ENCODE measurements around the gene OR2A7.
"Not testable (repeated sequence)": the region's sequence is repeated elsewhere in the genome, so short reads cannot be mapped to it uniquely, and the experiment has no call there.

OR2A7 gene

DNA sequence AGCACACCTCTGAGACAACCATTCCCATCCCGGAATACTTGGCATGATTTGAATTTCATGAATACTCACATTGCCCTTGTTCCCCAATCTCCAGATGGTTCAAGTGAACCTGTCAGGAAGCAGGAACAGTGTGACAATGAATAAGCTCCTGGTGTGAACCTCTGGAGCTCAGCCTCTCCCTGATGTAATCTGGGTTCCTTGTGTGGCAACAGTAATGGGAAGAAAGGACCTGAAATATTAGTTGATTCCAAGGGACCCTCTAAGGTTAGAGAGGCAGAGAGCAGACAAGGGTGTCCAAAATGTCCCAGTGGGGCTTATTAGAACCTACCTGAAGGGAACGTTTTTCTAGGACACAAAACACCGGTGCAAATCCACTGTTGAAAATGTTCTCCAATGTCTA, 8.5 kb downstream of the OR2A7 start:
- H3K9ac ChIP-seq (ENCODE audit: low read length) = no peak overlapping the region
- no peak for TF ChIP-seq EZH2phosphoT487 (IDR thresholded peaks at IDR 0.05; ENCODE audit: low read depth)
- TF ChIP-seq, protein P1, sequence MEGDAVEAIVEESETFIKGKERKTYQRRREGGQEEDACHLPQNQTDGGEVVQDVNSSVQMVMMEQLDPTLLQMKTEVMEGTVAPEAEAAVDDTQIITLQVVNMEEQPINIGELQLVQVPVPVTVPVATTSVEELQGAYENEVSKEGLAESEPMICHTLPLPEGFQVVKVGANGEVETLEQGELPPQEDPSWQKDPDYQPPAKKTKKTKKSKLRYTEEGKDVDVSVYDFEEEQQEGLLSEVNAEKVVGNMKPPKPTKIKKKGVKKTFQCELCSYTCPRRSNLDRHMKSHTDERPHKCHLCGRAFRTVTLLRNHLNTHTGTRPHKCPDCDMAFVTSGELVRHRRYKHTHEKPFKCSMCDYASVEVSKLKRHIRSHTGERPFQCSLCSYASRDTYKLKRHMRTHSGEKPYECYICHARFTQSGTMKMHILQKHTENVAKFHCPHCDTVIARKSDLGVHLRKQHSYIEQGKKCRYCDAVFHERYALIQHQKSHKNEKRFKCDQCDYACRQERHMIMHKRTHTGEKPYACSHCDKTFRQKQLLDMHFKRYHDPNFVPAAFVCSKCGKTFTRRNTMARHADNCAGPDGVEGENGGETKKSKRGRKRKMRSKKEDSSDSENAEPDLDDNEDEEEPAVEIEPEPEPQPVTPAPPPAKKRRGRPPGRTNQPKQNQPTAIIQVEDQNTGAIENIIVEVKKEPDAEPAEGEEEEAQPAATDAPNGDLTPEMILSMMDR (IDR thresholded peaks at IDR 0.05; ENCODE audit: low read depth, low read length) = no peak
- 0 out of 2 replicates have a peak, but pooled peaks cover 4% of the 10 kb centered on the region for H3K27me3 ChIP-seq (ENCODE audit: low read depth, low read length)
- no peaks in the 10 kb centered on the region for H3K9me3 ChIP-seq (ENCODE audit: insufficient read depth, low read length)
- no peaks in the 10 kb centered on the region for H3K36me3 ChIP-seq (replicated peaks; ENCODE audit: low read depth, low read length)
- H3K27ac ChIP-seq (ENCODE audit: low read length) = no peak overlapping the region
- no peaks in the 10 kb centered on the region for H4K20me1 ChIP-seq (ENCODE audit: insufficient read depth, low read length)
- no peak overlapping the region for H3K4me2 ChIP-seq (ENCODE audit: low read length)
- H3K4me1 ChIP-seq (ENCODE audit: low read length) = no peaks in the 10 kb centered on the region
- no peak overlapping the region for H2AFZ ChIP-seq (ENCODE audit: low read depth, low read length)
- no peaks in the 10 kb centered on the region for H3K79me2 ChIP-seq (ENCODE audit: low read length)
- no peak overlapping the region for H3K4me3 ChIP-seq (ENCODE audit: low read length)

DNA sequence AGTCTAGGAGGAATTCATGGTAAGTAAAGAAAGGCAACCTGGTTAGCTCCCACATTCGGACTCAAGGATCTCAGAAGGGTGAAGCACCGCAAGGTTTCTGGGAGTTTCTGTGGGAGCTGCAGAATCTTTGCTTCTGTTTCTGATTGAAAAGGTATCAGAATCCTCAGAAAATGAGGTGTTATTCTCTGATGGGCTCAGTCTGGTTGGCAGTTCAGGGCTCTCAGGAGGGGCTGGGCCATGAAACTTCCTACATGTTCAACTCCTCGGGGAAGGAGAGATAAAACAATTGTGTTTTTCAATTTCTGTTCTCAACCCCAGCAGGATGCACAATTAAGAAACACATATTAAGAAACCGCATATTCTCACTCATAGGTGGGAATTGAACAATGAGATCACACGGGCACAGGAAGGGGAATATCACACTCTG, 9.1 kb downstream of the OR2A7 start:
- H2AFZ ChIP-seq (ENCODE audit: low read depth, low read length) = no peak overlapping the region
- H3K4me3 ChIP-seq (ENCODE audit: low read length) = no peak overlapping the region
- no peak overlapping the region for H3K9ac ChIP-seq (ENCODE audit: low read length)
- H3K27ac ChIP-seq (ENCODE audit: low read length) = no peak overlapping the region
- H3K4me2 ChIP-seq (ENCODE audit: low read length) = no peak overlapping the region
- no peaks in the 10 kb centered on the region for H4K20me1 ChIP-seq (ENCODE audit: insufficient read depth, low read length)
- H3K36me3 ChIP-seq (replicated peaks; ENCODE audit: low read depth, low read length) = no peaks in the 10 kb centered on the region
- no peaks in the 10 kb centered on the region for H3K9me3 ChIP-seq (ENCODE audit: insufficient read depth, low read length)
- H3K27me3 ChIP-seq (ENCODE audit: low read depth, low read length) = 0 out of 2 replicates have a peak, but pooled peaks cover 4% of the 10 kb centered on the region
- H3K79me2 ChIP-seq (ENCODE audit: low read length) = no peaks in the 10 kb centered on the region
- no peak for TF ChIP-seq EZH2phosphoT487 (IDR thresholded peaks at IDR 0.05; ENCODE audit: low read depth)
- TF ChIP-seq, protein P1 (IDR thresholded peaks at IDR 0.05; ENCODE audit: low read depth, low read length) = no peak
- H3K4me1 ChIP-seq (ENCODE audit: low read length) = no peaks in the 10 kb centered on the region

DNA sequence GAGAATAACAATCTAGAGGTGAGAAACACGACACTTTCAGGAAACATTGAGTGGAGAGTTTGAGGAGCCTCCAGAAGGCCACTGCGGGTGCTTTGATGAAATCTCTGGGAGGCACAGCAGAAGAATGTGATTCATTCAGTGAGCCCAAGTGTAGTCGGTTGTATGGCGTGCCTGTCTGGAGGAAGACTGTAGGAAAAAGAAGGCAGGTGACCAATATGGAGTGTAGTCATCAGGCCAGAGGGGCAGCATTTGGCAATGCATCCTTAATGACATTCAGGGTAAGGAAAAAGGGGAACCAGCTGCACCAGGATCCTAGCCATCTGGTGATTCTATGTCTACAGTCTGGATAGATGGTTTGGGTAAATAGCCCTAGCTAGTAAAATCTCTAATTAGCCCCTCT, 12.3 kb downstream of the OR2A7 start:
- not testable (repeated sequence) for H4K20me1 ChIP-seq (ENCODE audit: insufficient read depth, low read length); H3K4me3 ChIP-seq (ENCODE audit: low read length); H3K9me3 ChIP-seq (ENCODE audit: insufficient read depth, low read length); H3K4me2 ChIP-seq (ENCODE audit: low read length); H3K79me2 ChIP-seq (ENCODE audit: low read length); H3K36me3 ChIP-seq (replicated peaks; ENCODE audit: low read depth, low read length); H3K4me1 ChIP-seq (ENCODE audit: low read length); H3K27me3 ChIP-seq (ENCODE audit: low read depth, low read length); H2AFZ ChIP-seq (ENCODE audit: low read depth, low read length); H3K27ac ChIP-seq (ENCODE audit: low read length); H3K9ac ChIP-seq (ENCODE audit: low read length)

DNA sequence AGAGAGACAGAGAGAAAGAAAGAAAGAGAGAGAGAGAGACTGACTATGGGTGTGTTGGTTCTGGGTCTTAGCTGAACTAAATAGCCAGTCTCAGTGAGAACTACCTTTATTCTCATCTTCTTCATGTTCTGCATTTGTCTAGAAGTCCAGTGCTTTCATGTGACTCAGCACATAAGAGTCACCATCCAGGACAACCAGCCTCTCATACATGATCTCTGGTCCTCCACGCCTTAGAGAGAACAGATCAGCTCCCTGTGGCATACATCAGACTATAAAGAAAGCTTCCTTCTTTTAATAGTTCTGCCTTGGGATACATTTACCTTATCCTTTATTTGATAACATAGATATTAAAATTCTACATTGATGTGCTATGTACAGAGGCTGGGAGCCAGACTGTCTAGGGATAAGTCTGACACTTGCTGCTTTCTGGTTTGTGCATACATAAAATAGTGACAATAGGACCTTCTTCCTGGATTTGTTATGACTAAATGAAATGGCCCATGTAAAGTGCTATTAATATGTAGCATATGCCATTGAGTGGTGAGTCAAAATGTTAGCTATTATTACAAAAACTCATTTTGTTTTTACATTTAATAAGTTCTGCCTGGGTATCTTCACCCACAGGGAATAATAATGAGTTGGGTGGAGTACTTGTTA, 16.8 kb downstream of the OR2A7 start:
- H2AFZ ChIP-seq (ENCODE audit: low read depth, low read length); H3K9ac ChIP-seq (ENCODE audit: low read length); H3K27me3 ChIP-seq (ENCODE audit: low read depth, low read length); H4K20me1 ChIP-seq (ENCODE audit: insufficient read depth, low read length); H3K27ac ChIP-seq (ENCODE audit: low read length); H3K4me2 ChIP-seq (ENCODE audit: low read length); H3K4me1 ChIP-seq (ENCODE audit: low read length); H3K4me3 ChIP-seq (ENCODE audit: low read length); H3K9me3 ChIP-seq (ENCODE audit: insufficient read depth, low read length); H3K79me2 ChIP-seq (ENCODE audit: low read length); H3K36me3 ChIP-seq (replicated peaks; ENCODE audit: low read depth, low read length): not testable (repeated sequence)

DNA sequence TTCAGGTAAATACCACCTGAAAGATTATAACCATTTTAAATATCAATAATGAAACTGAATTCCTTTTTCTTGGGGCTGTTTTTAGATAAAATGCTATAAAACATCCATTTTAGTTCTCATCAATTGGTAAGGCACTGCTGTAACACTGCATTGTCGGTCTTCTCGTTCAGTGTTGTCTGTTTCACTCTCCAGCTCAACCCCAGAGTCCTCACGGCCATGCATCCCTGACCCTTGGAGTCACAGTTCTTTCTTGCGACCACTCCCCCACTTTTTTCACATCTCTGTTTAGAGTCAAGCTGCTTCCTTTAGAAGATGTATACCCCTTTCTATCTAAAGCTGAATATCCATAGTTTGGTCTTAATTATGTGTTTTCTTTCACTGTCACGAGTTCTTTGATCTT, 17.6 kb downstream of the OR2A7 start:
- H3K27me3 ChIP-seq (ENCODE audit: low read depth, low read length); H3K4me1 ChIP-seq (ENCODE audit: low read length); H2AFZ ChIP-seq (ENCODE audit: low read depth, low read length); H3K9ac ChIP-seq (ENCODE audit: low read length); H3K4me2 ChIP-seq (ENCODE audit: low read length); H3K36me3 ChIP-seq (replicated peaks; ENCODE audit: low read depth, low read length); H3K4me3 ChIP-seq (ENCODE audit: low read length); H3K79me2 ChIP-seq (ENCODE audit: low read length); H3K27ac ChIP-seq (ENCODE audit: low read length); H3K9me3 ChIP-seq (ENCODE audit: insufficient read depth, low read length); H4K20me1 ChIP-seq (ENCODE audit: insufficient read depth, low read length): not testable (repeated sequence)

DNA sequence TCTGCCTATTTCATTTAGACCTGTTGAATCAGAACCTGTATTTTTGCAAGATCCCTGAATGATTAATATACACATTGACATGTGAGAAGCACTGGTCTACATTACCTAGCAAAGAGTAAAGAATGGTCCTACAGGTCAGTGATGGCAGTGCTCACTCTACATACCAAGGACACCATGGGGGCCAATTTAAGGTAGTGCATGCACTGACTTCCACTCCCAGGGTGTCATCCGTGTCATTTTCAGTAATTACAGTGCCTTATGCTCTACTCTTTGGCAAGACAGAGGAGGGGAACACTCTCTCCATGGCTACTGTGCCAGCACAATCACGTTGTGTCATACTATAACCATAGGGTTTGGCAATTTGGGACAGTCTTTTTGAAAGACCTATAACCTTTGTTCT, 19.2 kb downstream of the OR2A7 start:
- not testable (repeated sequence) for H3K27me3 ChIP-seq (ENCODE audit: low read depth, low read length); H3K36me3 ChIP-seq (replicated peaks; ENCODE audit: low read depth, low read length); H3K79me2 ChIP-seq (ENCODE audit: low read length); H3K4me2 ChIP-seq (ENCODE audit: low read length); H2AFZ ChIP-seq (ENCODE audit: low read depth, low read length); H3K4me3 ChIP-seq (ENCODE audit: low read length); H3K4me1 ChIP-seq (ENCODE audit: low read length); H4K20me1 ChIP-seq (ENCODE audit: insufficient read depth, low read length); H3K9ac ChIP-seq (ENCODE audit: low read length); H3K27ac ChIP-seq (ENCODE audit: low read length); H3K9me3 ChIP-seq (ENCODE audit: insufficient read depth, low read length)

DNA sequence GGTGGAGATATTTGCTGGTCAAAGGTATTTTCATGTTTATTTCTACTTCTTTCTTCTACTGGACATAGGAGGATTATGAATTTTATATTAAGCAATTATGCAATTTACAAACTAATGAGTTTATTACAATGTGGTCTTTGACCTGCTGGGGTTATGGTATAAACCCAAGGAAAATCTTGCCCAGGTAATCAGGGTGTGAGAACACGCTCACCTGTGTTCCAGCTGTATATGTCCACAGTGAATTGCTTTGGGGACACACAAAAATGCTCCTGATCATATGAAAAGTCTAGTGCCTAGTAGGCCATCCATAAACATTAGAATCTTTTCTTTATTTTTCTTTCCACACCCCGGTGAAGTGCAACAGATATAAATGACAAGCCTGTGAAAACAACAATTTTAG, 25.2 kb downstream of the OR2A7 start, which contains the start of gene OR2A42:
Gene OR2A42, minus strand, starts transcription at position 241 of the 400 bp plus-strand sequence. CDS start 6,762 bp downstream, outside the sequence.
- not testable (repeated sequence) for H3K27ac ChIP-seq (ENCODE audit: low read length); H3K27me3 ChIP-seq (ENCODE audit: low read depth, low read length); H2AFZ ChIP-seq (ENCODE audit: low read depth, low read length); H3K36me3 ChIP-seq (replicated peaks; ENCODE audit: low read depth, low read length); H3K4me3 ChIP-seq (ENCODE audit: low read length); H3K9me3 ChIP-seq (ENCODE audit: insufficient read depth, low read length); H4K20me1 ChIP-seq (ENCODE audit: insufficient read depth, low read length); H3K9ac ChIP-seq (ENCODE audit: low read length); H3K4me1 ChIP-seq (ENCODE audit: low read length); H3K4me2 ChIP-seq (ENCODE audit: low read length); H3K79me2 ChIP-seq (ENCODE audit: low read length)

DNA sequence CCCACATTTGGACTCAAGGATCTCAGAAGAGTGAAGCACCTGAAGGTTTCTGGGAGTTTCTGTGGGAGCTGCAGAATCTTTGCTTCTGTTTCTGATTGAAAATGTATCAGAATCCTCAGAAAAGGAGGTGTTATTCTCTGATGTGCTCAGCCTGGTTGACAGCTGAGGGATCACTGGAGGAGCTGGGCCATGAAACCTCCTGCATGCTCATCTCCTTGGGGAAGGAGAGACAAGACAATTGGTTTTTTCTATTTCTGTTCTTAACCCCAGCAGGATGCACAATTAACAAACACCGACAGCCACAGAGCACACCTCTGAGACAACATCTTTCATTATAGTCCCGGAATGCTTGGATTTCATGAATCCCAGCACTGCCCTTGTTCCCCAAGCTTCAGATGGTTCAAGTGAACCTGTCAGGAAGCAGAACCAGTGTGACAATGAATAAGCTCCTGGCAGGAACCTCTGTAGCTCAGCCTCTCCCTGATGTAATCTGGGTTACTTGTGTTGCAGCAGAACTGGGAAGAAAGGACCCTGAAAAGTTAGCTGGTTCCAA, 26.0 kb downstream of the OR2A7 start:
- H3K4me3 ChIP-seq (ENCODE audit: low read length); H2AFZ ChIP-seq (ENCODE audit: low read depth, low read length); H4K20me1 ChIP-seq (ENCODE audit: insufficient read depth, low read length); H3K36me3 ChIP-seq (replicated peaks; ENCODE audit: low read depth, low read length); H3K27me3 ChIP-seq (ENCODE audit: low read depth, low read length); H3K4me2 ChIP-seq (ENCODE audit: low read length); H3K4me1 ChIP-seq (ENCODE audit: low read length); H3K27ac ChIP-seq (ENCODE audit: low read length); H3K9ac ChIP-seq (ENCODE audit: low read length); H3K79me2 ChIP-seq (ENCODE audit: low read length); H3K9me3 ChIP-seq (ENCODE audit: insufficient read depth, low read length): not testable (repeated sequence)

All from OCI-LY3 (cell line).